NCI-H2171 treated with DMSO at 0.1 percent for 48 hours (cell line): ENCODE data around the gene KRT3.
"Not testable (repeated sequence)": the region's sequence is repeated elsewhere in the genome, so short reads cannot be mapped to it uniquely, and the experiment has no call there.

Source experiments
- DNase-seq: peaks from one replicate; lab custom pipeline; 2025; lab: John Stamatoyannopoulos, UW

The KRT3 gene

GRCh38 chr12:52760623-52761022 lies 35.3 kb downstream of the KRT3 start:
- DNase-seq, result no peak

- no peak for DNase-seq
These were observed 36.2 kb downstream of the KRT3 start for GRCh38 chr12:52759695-52760094.

GRCh38 chr12:52759218-52759617 lies 36.7 kb downstream of the KRT3 start:
- DNase-seq, result no peak

DNA sequence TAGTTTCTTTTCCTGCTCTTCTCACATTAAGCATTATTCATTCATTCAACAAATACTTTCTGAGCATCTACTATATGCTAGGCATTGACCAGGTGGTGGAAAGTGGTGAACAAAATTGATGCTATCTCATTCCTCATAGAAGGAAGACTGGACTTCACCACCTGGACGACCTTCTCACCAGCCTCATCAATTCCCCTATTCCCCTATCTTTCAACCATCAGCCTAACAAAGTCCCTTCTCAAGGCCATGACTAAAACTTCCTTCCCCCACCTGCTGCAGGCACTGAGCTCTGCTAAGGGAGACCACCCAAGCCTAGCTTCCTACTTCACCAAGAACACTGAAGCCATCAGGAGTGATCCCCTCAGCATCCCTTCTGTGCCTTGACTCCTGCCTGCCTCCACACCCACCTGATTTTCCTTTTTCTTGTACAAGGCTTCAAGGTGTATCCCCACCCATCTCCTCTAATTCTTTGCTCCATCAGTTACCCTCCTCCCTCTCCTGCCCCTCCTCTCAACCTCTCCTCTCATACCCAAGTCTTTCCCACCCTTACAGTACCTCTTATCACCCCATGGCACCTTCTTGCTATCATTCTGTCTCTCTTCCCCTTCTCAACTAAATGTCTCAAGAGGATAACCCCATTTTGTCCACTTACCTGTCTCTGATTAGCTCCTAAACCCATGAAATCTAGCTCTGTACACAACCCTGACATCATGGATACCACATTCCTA lies 38.3 kb downstream of the KRT3 start:
- no peak for DNase-seq

- DNase-seq, result peak; percentile 13
These were observed 39.5 kb downstream of the KRT3 start for GRCh38 chr12:52756281-52756960.

- no peak for DNase-seq
These were observed 40.4 kb downstream of the KRT3 start for GRCh38 chr12:52755533-52755932.

DNA sequence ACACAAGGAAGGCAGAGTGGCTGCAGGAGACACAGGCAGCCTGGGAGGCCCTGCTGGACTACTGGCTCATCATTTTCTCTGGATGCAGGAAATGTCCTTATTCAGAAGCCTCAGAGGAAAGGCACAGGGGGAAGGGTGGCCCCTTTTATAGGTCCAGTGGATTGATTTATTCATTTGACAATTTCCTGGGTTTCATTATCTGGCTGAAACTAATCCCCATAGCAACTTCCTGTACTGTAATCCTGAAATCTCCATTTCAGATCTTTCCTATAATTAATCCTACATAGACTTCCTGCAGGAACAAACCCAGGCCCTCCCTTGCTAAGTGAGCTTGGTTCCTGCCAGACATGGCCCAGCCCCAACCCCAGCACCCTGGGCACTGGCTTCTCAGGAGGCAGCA lies 41.8 kb downstream of the KRT3 start:
- DNase-seq, result no peak

DNA sequence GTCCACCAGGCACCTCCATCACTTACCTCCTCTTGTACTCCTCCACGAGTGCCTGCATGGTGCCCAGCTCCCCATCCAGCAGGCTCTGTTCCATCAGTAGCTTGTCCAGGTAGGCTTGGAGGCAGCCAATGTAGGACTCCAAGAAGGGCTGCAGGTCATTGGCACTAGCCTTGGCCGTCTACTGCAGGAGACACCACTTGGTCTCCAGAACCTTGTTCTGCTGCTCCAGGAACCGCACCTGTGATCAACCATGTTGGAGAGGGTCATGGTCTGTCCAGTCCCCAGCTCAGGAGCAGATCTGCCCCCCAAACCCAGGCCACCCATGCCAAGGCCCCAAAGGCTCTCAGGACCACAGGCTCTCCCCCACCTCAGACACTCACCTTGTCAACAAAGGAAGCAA lies 42.6 kb downstream of the KRT3 start:
- DNase-seq, result no peak

DNA sequence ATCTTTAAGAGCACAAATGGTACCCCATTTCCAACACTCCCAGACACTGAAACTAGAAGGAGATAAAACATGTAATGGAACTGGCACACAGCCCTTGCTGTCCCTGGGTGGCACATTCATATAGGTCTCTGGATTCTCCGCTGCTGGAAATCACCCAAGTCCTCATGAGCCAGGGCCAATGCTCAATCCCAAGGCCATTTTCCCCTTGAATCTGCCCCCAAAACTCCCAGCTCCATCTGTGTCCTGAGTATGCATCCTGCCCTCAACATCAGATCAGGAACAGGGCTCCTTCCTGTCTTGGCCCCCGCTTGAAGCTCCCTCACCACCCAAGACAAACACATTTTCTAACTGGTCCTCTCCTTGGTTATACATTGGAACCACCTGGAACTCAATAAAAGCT lies 43.4 kb downstream of the KRT3 start:
- no peak for DNase-seq

DNA sequence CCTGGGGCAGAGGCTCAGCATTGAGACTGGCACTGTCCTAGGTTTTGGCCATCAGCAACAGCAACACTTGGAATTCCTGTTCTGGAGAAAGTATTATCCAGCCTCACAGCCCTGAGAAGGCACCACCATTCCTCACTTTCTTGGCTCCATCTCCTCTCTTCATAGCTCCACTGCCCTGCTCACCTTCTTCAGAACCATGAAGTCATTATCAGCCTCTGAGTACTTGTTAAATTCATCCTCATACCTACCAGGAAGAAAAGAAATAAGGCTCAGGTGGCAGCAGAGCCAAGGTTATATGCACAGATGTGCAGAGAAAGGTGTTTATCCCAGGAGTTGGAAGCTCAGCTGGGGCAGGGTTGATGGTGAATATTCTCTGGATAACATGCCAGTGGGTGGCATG lies 44.1 kb downstream of the KRT3 start:
- DNase-seq, result no peak

- DNase-seq, result not testable (repeated sequence)
These were observed 45.4 kb downstream of the KRT3 start for GRCh38 chr12:52750532-52750931.

- DNase-seq, result peak; percentile 55
These were observed 46.1 kb downstream of the KRT3 start for GRCh38 chr12:52749827-52750226.

GRCh38 chr12:52748578-52748977 lies 47.3 kb downstream of the KRT3 start:
- no peak for DNase-seq

GRCh38 chr12:52745554-52745953 lies 50.4 kb downstream of the KRT3 start:
- DNase-seq, result no peak

- no peak for DNase-seq
These were observed 51.3 kb downstream of the KRT3 start for GRCh38 chr12:52744493-52745156.

DNA sequence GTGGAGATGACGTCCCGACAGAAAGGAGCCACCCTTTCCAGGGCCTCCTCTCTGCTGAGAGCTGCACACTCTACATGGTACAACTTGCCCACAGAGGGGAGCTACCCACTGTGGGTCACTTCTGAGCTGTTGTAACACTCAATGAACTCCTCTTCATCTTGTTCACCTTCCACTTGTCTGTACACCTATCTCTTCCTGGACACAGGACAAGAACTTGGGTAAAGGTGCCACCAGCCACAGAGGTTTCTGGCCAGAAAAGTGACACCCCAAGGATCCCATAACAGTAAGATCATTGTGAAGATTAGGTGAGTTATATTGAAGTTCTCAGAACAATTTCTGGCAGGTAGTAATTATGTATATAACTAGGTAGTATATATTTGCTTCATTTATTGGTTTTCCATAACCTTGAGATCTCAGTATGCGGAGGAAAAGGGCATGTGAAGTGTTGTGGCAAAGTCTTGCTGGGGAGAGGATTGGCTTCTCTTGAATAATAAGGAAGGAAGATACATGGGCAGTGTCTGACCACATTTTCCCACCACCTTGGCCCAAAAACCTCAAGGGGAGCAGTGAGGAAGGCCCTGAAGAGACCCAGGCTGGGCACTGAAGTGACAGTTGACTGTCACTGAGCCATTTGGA lies 53.0 kb downstream of the KRT3 start:
- no peak for DNase-seq

GRCh38 chr12:52742196-52742580 lies 53.7 kb downstream of the KRT3 start:
- DNase-seq, result no peak

GRCh38 chr12:52741375-52742195 lies 54.3 kb downstream of the KRT3 start:
- DNase-seq, result peak; percentile 61

- peak; percentile 97 for DNase-seq
These were observed 55.3 kb downstream of the KRT3 start for GRCh38 chr12:52740584-52740983.

DNA sequence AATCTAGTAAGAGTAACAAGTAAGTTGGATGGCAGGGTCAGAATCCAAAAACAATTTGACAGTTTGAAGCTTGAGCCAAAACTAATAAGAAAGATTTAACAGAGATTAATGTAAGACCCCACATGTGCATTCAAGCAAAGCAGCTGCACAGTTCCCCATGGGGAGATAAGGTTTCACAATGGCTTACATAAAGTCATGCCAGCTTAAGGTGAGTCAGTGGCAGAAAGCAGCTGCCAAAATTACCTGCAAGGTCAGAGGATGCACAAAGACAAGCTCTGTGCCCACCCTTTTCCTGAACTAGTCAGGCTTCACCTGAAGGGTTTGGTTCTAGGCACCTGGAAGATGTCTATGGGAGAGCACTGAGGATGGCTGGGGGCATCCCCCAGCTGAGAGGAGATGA lies 56.0 kb downstream of the KRT3 start:
- DNase-seq, result peak; percentile 95
